GM23338 (cell line): ENCODE measurements around the gene RIC8B. TPM values are rescaled to one million over a fixed set of nuclear protein-coding genes. Genes with fewer than 3 reads are reported as not detected.
A peak's percentile ranks its signal among the peaks of the same experiment; 100 is the strongest.

Experiments
- ATAC-seq: fragments of 200-7000 bp; cut with Tn5 transposase; 3 replicates; pipeline ENCODE4 v1.9.1; 2020
- DNase-seq: peaks from one replicate; pipeline ENCODE4 v3.0.0-alpha.2; 2015; ENCODE audit warnings: low spot score
- H2AFZ ChIP-seq: fragments of 200-600 bp; sonication (generic); 2 replicates; pipeline ENCODE4 v1.8.0; 2016; ENCODE audit warnings: antibody characterized with exemption, mild to moderate bottlenecking, moderate library complexity
- H3F3A ChIP-seq: fragments of 200-600 bp; sonication (generic); replicated peaks from 2 replicates; pipeline ENCODE4 v1.8.0; 2017; ENCODE audit warnings: antibody characterized with exemption, mixed run types, low read depth
- H3K27ac ChIP-seq: fragments of 200-600 bp; sonication (generic); 2 replicates; pipeline ENCODE4 v1.6.1; 2016; ENCODE audit warnings: low read depth
- H3K27me3 ChIP-seq: fragments of 200-600 bp; sonication (generic); 2 replicates; pipeline ENCODE4 v1.8.0; 2016; ENCODE audit warnings: mild to moderate bottlenecking, mixed run types, moderate library complexity; ENCODE audit not compliant: insufficient read depth
- H3K36me3 ChIP-seq: fragments of 200-600 bp; sonication (generic); 2 replicates; pipeline ENCODE4 v1.8.0; 2016; ENCODE audit warnings: mild to moderate bottlenecking; ENCODE audit not compliant: insufficient read depth
- H3K4me1 ChIP-seq: fragments of 200-600 bp; sonication (generic); 2 replicates; pipeline ENCODE4 v1.8.0; 2016; ENCODE audit warnings: mild to moderate bottlenecking, moderate library complexity; ENCODE audit not compliant: insufficient read depth
- H3K4me2 ChIP-seq: fragments of 200-600 bp; sonication (generic); 2 replicates; pipeline ENCODE4 v1.7.1; 2017; ENCODE audit warnings: mixed run types
- H3K4me3 ChIP-seq: fragments of 200-600 bp; sonication (generic); 2 replicates; pipeline ENCODE4 v1.6.1; 2016; ENCODE audit warnings: mixed run types
- H3K79me2 ChIP-seq: fragments of 200-600 bp; sonication (generic); replicated peaks from 2 replicates; pipeline ENCODE4 v1.8.0; 2017; ENCODE audit warnings: mild to moderate bottlenecking; ENCODE audit not compliant: insufficient read depth
- H3K9me2 ChIP-seq: fragments of 200-600 bp; sonication (generic); 2 replicates; pipeline ENCODE4 v1.8.0; 2017; ENCODE audit not compliant: insufficient read depth
- H4K20me1 ChIP-seq: fragments of 200-600 bp; sonication (generic); replicated peaks from 2 replicates; pipeline ENCODE4 v1.8.0; 2017; ENCODE audit warnings: mild to moderate bottlenecking; ENCODE audit not compliant: insufficient read depth
- H3K27ac Mint-ChIP-seq: 2 replicates; pipeline ENCODE4 v1.8.0; 2020; ENCODE audit warnings: inconsistent platforms, mild to moderate bottlenecking, moderate library complexity, mixed read lengths
- H3K27me3 Mint-ChIP-seq: 3 replicates; pipeline ENCODE4 v1.8.0; 2022; ENCODE audit warnings: low read depth, mild to moderate bottlenecking, moderate library complexity, mixed read lengths, inconsistent platforms; ENCODE audit not compliant: insufficient read depth, poor library complexity
- H3K36me3 Mint-ChIP-seq: 3 replicates; pipeline ENCODE4 v1.8.0; 2021; ENCODE audit warnings: low read depth, mild to moderate bottlenecking, inconsistent platforms, moderate library complexity, mixed read lengths
- H3K4me1 Mint-ChIP-seq: 3 replicates; pipeline ENCODE4 v1.8.0; 2020; ENCODE audit warnings: mild to moderate bottlenecking, inconsistent platforms, mixed read lengths
- H3K4me3 Mint-ChIP-seq: 3 replicates; pipeline ENCODE4 v1.8.0; 2021; ENCODE audit warnings: moderate library complexity, mild to moderate bottlenecking, inconsistent platforms, mixed read lengths
- H3K9me3 Mint-ChIP-seq: 3 replicates; pipeline ENCODE4 v1.8.0; 2020; ENCODE audit warnings: moderate library complexity, mild to moderate bottlenecking, inconsistent platforms, mixed read lengths
- CREB1 ChIP-seq: fragments of 250-450 bp; sonication (Bioruptor Pico); IDR thresholded peaks from 2 replicates; pipeline ENCODE4 v1.5.0; 2020; ENCODE audit warnings: low read depth, mild to moderate bottlenecking, moderate library complexity
- ETS1 ChIP-seq: IDR thresholded peaks from 2 replicates; pipeline ENCODE4 v1.6.1; 2016; ENCODE audit warnings: antibody characterized with exemption
- EZH2phosphoT487 ChIP-seq: fragments of 200-600 bp; sonication (generic); IDR thresholded peaks from one replicate; pipeline ENCODE4 v1.8.1; 2018; ENCODE audit warnings: antibody characterized with exemption; ENCODE audit not compliant: unreplicated experiment
- JUNB ChIP-seq: IDR thresholded peaks from one replicate; pipeline ENCODE4 v1.6.1; 2016; ENCODE audit warnings: antibody characterized with exemption; ENCODE audit not compliant: unreplicated experiment
- NANOG ChIP-seq: IDR thresholded peaks from 2 replicates; pipeline ENCODE4 v1.6.1; 2016; ENCODE audit warnings: antibody characterized with exemption, borderline replicate concordance
- POLR2AphosphoS5 ChIP-seq: IDR thresholded peaks from 2 replicates; pipeline ENCODE4 v1.6.1; 2016; ENCODE audit warnings: antibody characterized with exemption, low read depth
- ZNF114 ChIP-seq: fragments of 250-450 bp; sonication (Bioruptor Pico); IDR thresholded peaks from 2 replicates; pipeline ENCODE4 v1.5.0; 2020; ENCODE audit warnings: mild to moderate bottlenecking, moderate library complexity
- ZNF462 ChIP-seq: fragments of 250-450 bp; sonication (Bioruptor Pico); IDR thresholded peaks from 2 replicates; pipeline ENCODE4 v1.5.0; 2020; ENCODE audit warnings: mild to moderate bottlenecking, moderate library complexity
- polyA plus RNA-seq: library from polyadenylated mRNA; unstranded; fragments of >200 nt; fragmentation: Nextera tagmentation; extraction: Ambion mirVana; gene quantifications from 2 replicates; pipeline ENCODE4 v1.2.1, GENCODE V29; 2016
- total RNA-seq: library from RNA; depleted of rRNA; stranded (reverse); fragments of >200 nt; shearing (Covaris generic); gene quantifications from 2 replicates; pipeline ENCODE4 v1.2.3, GENCODE V29; 2014
- TF ChIP-seq, protein P1 (sequence below): IDR thresholded peaks from one replicate; pipeline ENCODE4 v1.6.1; 2018; ENCODE audit warnings: antibody characterized with exemption; ENCODE audit not compliant: unreplicated experiment

RIC8B gene
- total and polyA plus RNA-seq, 2 experiments from 2014 or later: 12.3 to 25.5 TPM

GRCh38 chr12:106769078-106769477 is 5.4 kb upstream of the RIC8B start:
- Histone ChIP-seq H3F3A (no peaks in the 10 kb centered on the region), H3K79me2 (no peaks in the 10 kb centered on the region), H4K20me1 (no peaks in the 10 kb centered on the region), H3K4me3 (peak overlapping the region; percentile 32), H2AFZ (no peak overlapping the region), H3K27me3 (no peaks in the 10 kb centered on the region), H3K4me1 (peaks cover 45% of the 10 kb centered on the region), H3K9me2 (no peaks in the 10 kb centered on the region), H3K27ac (peak overlapping the region; percentile 92), H3K4me2 (peak overlapping the region; percentile 59), H3K36me3 (no peaks in the 10 kb centered on the region)
- DNase-seq (peak; percentile 89), ATAC-seq (peak; percentile 46)
- TF ChIP-seq NANOG (no peak; the same call in 1 of the 2 replicates), ZNF462 (CRISPR knock-in tag) (peak; percentile 86), POLR2AphosphoS5 (no peak), ZNF114 (CRISPR knock-in tag) (no peak), CREB1 (CRISPR knock-in tag) (peak; percentile 24; the same call in 1 of the 2 replicates)
- H3K27me3 Mint-ChIP-seq: peaks cover 10% of the 10 kb centered on the region
- H3K36me3 Mint-ChIP-seq: no peaks in the 10 kb centered on the region
- H3K9me3 Mint-ChIP-seq: no peaks in the 10 kb centered on the region; the same call in 2 of the 3 replicates
- H3K4me3 Mint-ChIP-seq: peak overlapping the region; percentile 54
- H3K27ac Mint-ChIP-seq: peak overlapping the region; percentile 74
- H3K4me1 Mint-ChIP-seq: peaks cover 67% of the 10 kb centered on the region

DNA sequence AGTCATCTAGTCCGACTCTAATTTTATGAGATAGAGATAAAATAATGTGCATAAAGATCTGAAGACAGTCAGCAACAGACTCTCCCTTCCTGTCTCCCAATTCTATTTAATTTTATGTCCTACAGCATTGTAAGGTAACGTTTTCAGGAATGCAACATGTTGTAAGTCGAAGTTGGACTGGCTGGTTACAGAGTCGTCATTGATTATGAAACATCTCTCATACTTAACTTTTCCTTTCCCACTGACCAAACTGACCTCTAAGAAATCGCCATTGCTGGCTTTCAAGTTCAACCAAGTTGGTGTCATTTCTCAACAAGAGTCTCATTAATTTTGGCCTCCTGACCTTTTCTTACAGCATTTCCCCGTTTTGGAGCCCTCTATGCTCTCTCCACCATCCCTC is 4.9 kb upstream of the RIC8B start:
- Histone ChIP-seq H3K9me2 (no peaks in the 10 kb centered on the region), H4K20me1 (no peaks in the 10 kb centered on the region), H3F3A (no peaks in the 10 kb centered on the region), H3K27me3 (no peaks in the 10 kb centered on the region), H3K79me2 (no peaks in the 10 kb centered on the region), H3K4me2 (peak overlapping the region; percentile 59), H3K4me3 (peak overlapping the region; percentile 12; the same call in 1 of the 2 replicates), H2AFZ (no peak overlapping the region), H3K4me1 (peaks cover 45% of the 10 kb centered on the region), H3K36me3 (no peaks in the 10 kb centered on the region), H3K27ac (peak overlapping the region; percentile 92)
- ATAC-seq: no peak
- Mint-ChIP-seq H3K36me3 (no peaks in the 10 kb centered on the region), H3K27me3 (peaks cover 10% of the 10 kb centered on the region), H3K4me1 (peaks cover 62% of the 10 kb centered on the region), H3K9me3 (no peaks in the 10 kb centered on the region; the same call in 2 of the 3 replicates), H3K27ac (peak overlapping the region; percentile 74), H3K4me3 (peak overlapping the region; percentile 54)
- DNase-seq: no peak
- TF ChIP-seq EZH2phosphoT487 (no peak), ETS1 (no peak), POLR2AphosphoS5 (no peak), JUNB (no peak), NANOG (no peak), ZNF114 (CRISPR knock-in tag) (no peak)
- TF ChIP-seq, protein P1, sequence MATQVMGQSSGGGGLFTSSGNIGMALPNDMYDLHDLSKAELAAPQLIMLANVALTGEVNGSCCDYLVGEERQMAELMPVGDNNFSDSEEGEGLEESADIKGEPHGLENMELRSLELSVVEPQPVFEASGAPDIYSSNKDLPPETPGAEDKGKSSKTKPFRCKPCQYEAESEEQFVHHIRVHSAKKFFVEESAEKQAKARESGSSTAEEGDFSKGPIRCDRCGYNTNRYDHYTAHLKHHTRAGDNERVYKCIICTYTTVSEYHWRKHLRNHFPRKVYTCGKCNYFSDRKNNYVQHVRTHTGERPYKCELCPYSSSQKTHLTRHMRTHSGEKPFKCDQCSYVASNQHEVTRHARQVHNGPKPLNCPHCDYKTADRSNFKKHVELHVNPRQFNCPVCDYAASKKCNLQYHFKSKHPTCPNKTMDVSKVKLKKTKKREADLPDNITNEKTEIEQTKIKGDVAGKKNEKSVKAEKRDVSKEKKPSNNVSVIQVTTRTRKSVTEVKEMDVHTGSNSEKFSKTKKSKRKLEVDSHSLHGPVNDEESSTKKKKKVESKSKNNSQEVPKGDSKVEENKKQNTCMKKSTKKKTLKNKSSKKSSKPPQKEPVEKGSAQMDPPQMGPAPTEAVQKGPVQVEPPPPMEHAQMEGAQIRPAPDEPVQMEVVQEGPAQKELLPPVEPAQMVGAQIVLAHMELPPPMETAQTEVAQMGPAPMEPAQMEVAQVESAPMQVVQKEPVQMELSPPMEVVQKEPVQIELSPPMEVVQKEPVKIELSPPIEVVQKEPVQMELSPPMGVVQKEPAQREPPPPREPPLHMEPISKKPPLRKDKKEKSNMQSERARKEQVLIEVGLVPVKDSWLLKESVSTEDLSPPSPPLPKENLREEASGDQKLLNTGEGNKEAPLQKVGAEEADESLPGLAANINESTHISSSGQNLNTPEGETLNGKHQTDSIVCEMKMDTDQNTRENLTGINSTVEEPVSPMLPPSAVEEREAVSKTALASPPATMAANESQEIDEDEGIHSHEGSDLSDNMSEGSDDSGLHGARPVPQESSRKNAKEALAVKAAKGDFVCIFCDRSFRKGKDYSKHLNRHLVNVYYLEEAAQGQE: no peak
